ENCODE measurements around the gene TCTA. TPM values are rescaled to one million over a fixed set of nuclear protein-coding genes. Genes with fewer than 3 reads are reported as not detected.
"Not testable (repeated sequence)": the region's sequence is repeated elsewhere in the genome, so short reads cannot be mapped to it uniquely, and the experiment has no call there.

The TCTA gene, protein sequence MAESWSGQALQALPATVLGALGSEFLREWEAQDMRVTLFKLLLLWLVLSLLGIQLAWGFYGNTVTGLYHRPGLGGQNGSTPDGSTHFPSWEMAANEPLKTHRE
- total RNA-seq, result 6.7 TPM

DNA sequence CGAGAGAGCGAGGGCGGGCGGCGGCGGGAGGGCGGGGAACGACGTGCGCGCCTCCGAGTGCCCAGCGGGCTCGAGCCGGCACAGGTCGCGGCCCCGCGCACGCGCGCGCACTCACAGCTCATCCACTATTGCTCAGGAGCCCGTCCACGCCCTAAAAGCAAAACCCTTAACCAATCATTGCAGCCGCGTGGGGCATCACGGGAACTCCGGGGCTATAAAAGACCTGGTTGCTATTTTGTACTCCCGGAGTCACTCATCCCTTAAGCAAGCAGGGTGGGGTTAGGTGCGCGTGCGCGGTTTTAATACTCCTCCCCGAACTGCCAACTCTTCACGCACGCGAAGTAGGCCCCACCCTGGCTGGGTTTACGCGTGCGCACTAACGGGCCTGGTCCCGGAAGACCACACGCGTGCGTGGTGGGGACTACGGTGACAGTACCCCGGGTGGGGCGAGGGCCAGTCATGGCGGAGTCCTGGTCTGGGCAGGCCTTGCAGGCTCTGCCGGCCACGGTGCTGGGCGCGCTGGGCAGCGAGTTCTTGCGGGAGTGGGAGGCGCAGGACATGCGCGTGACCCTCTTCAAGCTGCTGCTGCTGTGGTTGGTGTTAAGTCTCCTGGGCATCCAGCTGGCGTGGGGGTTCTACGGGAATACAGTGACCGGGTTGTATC is at the start of gene TCTA, which contains the start of gene RHOA:
Gene TCTA, plus strand, starts transcription at position 456 of the 664 bp plus-strand sequence. Its CDS starts 4 bp downstream, at position 460.
Gene RHOA, minus strand, starts transcription at position 9 of the 664 bp plus-strand sequence. CDS start 36,387 bp downstream, outside the sequence.
- DNase-seq, result peak; percentile 100

DNA sequence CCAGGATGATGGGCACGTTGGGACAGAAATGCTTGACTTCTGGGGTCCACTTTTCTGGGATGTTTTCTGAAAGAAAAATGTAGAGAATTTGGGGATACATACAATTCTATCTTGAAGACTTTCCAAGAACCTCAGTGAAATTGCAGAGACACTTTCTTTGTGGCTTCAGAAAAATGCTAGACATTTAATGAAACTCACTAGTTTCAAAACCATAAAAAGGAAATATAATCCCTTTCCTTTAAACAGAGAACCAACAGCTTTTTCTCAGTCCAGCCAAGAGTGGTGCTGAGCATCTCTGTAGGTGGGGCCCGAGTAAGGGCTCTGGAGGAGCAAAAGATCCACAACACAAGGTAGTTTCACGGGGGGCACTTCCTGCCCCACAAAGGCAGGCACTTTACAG is 49.7 kb upstream of the TCTA start:
- no peak for DNase-seq

DNA sequence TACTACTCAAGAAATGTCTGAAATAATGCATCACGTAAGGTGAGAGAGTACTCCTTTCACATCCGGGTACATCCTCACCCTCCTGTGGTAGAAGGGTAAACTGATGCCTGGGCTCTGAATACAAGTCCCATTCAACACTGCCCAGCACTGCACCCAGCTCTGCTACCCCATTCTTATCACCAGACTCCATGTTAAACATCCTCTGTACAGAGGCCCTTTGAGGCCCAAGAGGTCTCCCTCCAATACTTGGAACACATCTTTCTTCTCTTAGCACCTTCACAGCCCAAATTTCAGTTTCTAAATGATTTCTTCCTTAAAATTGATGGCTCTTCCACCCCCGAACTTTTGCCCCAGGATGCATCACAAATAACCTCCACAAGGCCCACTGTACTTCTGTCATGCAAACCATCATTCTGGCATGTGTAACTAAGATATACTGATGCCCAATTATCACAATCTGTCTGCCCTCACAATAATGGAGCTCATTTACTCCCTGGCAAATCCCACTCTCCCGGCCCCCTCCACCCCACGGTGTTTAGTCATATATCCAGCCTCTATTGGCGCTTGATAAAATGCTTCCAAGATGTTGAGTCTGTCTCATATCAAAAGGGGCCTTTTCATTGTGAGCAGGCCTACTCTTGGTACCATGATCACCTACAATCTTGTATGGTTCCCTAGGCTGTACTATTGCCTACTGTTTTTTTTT is 41.5 kb upstream of the TCTA start:
- DNase-seq, result no peak

DNA sequence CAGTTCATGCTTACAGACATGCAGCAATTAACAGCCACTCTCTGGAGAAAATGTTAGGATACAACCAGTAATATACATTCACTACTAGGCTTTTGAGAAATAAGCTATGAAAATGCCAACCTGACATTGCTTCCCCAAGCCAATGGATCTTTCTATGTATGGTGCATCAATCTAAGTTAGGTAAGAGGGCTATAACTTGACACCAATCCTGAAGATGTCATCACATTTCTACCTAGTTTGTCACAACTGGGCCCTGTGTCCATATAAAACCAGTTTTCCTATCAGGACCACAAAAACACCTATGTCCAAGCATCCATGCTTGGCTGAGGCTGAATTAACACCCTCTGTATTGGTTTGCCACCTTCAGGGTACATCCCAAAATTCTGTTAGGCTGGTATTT is 40.3 kb upstream of the TCTA start:
- no peak for DNase-seq

DNA sequence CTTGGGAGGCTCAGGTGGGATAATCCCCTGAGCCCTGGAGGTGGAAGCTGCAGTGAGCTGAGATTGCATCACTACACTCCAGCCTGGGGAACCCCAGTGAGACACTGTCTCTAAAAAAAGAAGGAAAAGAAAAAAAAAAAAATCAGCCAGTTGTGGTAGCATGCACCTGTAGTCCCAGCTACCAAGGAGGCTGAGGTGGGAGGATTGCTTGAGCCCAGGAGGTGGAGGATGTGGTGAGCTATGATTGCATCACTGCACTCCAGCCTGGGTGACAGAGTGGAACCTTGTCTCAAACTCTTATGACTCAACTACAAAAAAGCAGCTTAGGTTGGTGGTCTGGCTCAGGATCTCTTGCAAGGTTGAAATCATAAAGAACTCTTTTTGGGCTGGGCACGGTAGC is 34.7 kb upstream of the TCTA start:
- DNase-seq, result no peak

DNA sequence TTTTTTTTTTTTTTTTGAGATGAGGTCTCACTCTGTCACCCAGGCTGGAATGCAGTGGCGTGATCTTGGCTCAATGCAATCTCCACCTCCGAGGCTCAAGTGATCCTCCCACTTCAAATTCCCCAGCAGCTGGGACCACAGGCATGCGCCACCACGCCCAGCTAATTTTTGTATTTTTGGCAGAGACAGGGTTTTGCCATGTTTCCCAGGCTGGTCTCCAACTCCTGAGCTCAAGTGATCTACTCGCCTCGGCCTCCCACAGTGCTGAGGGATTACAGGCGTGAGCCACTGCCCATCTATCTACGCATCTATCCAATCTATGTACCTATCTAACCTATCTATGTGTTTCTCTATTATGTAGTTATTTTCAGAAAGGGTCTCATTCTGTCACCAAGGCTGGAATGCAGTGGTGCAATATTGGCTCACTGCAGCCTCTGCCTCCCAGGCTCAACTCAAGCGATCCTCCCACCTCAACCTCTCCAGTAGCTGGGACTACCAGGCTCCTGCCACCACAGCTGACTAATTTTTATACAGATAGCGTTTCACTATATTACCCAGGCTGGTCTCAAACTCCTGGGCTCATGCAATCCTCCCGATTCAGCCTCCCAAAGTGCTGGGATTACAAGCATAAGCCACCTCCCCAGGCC is 33.9 kb upstream of the TCTA start:
- DNase-seq, result no peak

DNA sequence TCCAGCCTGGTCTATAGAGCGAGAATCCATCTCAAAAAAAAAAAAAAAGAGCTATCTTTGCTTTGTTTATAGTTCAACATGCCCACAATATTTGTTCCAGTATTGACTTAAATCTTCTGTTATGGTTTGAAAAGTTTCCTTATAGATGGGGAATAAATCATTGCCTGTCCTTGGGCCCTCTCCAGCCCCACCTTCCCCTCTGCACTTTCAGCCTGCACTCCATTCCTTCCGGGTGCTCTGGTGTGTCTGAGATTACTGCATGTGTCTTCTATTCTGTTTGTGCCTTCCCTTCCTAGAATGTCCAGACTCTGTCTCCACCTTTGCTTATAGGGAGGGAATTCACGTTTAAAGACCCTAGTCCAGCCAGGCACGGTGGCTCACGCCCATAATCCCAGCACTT is 28.8 kb upstream of the TCTA start:
- DNase-seq, result no peak

DNA sequence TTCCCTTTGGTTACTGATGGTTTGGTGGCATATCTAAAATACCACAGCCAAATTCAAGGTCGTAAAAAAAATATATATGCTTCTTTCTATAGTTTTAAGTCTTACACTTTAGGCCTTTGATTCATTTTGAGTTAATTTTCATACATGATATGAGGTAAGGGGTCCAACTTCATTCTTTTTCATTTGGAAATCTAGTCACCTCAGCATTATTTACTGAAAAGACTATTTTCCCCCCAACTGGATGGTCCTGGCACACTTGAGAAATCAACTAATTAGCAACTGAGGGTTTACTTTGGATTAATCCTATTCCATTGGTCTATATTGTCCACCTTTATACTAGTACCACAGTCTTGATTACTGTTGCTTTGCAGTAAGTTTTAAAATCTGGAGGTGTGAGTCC is 26.6 kb upstream of the TCTA start:
- no peak for DNase-seq

DNA sequence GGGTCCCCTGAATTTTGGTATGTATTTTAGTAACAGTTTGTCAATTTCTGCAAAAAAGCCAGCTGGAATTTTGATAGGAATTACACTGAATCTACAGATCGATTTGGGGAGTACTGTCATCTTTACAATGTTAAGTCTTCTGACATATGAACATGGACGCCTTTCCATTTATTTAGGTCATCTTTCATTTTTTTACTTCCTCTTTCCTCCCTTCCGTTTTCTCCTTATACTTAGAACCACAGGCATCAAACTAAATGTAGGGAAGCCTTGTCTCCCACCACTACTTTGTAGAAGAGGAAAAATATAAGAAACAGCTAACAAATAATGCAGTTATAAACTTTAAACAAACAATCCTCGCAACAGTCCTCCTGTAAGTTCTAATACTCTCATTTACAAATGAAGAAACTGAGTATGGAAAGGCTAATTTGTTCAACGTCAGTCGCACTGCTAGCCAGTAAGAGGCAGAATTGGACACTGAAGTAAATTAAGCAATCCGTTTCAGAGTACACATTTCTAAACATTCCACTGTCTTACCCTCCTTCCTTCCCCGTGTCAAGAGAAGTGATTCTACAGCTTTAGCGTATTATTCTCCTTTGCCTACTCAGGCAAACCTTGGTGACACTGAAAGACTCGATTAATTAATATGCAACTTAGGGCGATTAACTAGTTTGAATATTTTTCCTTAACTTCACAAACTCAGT is 26.0 kb upstream of the TCTA start:
- no peak for DNase-seq

DNA sequence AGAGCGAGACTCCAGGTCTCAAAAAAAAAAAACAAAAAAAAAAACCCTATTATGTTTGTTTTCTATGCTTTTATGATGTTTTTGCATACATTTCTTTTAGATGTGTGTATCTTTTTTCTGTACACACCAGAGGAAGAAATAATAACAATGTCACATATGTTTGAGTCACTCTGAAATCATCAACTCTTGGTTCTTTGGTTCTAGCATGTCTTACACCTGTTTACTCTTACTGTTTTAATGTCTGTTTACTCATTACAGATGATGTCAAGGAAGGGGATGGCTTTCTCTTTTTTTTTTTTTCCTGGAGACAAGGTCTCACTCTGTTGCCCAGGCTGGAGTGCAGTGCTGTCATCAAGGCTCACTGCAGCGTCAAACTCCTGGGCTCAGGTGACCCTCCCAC is 24.5 kb upstream of the TCTA start:
- DNase-seq, result no peak

DNA sequence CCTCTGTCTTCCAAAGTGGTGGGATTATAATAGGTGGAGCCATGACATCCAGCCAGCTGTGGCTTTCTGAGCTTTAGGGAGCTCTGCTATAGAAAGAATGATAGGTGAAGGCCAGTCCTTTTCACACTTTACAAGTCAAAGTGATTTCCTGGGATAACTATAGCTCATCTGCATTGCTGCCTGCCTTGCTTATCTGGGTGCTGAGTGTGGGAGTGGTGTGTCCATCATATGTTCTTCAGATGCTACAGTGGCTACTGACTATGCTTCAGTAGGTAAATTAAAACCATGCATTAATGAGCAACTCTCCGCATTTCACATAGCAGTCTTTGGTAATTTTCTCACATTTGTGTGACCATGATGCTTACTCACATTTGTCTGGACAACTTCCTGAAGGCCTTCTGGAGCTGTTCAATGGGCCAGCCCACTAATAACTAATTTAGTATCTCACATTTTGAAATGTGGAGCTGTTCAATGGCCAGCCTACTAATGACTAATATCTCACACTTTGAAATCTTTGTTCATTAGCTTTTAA is 23.9 kb upstream of the TCTA start:
- no peak for DNase-seq

DNA sequence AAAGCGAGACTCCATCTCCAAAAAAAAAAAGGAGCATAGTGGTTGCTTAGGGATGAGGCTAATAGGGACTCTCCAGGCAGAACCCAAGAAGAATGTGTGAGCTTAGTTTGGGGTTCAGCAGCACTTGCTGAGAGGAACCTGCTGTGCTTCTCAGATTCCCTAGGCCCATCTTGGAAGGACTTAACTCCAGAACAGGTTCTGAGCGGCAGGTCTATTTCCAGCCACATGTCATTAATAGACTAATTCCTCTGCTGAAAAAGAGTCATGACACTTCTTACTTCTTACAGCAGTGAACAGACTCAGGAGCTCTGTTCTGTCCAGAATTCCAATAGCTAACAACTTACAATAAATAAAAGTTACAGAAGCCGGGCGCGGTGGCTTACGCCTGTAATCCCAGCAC is 22.9 kb upstream of the TCTA start:
- no peak for DNase-seq

DNA sequence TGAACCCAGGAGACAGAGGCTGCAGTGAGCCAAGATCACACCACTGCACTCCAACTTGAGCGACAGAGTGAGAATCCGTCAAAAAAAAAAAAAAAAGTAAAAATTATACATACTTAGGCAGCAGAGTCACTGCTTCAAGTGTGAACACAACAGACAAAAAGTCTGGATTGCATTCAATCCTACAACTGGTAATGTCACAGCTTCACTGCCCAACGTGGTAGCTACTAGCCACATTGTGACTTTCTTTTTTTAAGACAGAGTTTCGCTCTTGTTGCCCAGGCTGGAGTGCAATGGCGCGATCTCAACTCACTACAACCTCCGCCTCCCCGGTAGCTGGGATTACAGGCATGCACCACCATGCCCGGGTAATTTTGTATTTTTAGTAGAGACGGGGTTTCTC is 20.9 kb upstream of the TCTA start:
- not testable (repeated sequence) for DNase-seq

DNA sequence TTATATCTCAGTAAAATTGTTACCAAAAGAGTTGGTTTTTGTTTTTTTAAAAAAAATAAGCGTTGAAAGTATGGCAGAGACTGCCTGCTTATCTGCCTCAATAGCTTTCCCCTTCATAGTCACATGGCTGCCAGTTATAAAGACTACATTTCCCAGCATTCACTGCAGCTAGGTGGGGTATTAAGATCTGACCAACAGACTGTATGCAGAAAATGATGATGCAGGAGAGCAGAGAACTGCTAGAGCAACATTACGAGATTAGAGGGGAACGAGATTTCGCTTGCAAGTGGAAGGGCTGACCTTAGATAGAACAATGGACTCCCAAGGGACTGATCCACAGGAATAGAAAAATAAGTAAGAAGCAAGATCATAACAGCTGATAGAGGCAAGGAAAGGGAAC is 14.8 kb upstream of the TCTA start:
- peak; percentile 35 for DNase-seq

DNA sequence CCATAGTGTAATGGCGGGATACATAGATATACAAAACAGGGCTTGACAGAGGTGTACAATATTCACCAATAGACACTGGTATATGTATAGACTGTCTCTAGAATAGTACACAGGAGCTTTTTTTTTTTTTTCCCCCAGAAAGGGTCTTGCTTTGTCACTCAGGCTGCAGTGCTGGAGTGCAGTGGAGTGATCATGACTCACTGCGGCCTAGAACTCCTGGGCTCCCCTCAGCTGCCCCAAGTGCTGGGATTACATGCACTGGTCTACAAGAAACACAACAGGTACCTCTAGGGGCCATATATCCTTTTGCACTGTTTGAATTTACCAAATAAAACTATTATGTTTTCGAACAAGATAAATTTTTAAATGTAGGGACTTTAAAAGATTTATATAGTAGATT is 12.8 kb upstream of the TCTA start:
- no peak for DNase-seq

DNA sequence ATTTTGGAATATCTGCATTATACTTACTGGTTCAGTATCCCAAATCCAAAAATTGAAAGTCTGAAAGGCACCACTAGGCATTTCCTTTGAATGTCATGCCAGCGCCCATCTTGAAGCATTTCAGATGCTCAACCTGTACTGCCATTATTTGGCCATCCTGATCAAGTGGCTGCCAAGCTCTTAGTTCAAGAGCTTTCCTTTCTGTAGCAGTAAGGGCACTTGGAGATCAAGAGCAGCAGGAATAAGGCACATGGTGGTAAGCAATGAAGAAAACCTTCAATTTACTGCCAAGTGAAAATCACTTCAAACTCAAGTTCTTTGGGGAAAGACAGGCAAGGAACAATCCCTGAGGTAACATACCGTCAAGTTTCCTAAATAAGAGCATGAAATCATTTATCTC is 10.5 kb upstream of the TCTA start:
- DNase-seq, result no peak

DNA sequence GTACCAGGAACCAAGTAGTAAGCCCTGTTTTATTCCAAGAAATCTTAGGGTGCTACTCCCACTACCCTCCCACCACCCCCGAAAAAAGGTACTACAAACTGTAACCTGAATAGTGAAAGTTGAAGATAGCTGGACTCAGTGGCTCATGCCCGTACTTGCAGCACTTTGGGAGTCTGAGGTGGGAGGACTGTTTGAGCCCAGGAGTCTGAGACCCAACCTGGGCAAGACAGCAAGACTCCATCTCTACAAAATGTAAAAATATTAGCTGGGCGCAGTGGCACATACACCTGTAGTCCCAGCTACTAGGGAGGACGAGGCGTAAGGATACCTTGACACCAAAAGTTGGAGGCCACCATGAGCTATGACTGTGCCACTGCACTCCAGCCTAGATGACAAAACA is 8.3 kb upstream of the TCTA start:
- DNase-seq, result no peak

DNA sequence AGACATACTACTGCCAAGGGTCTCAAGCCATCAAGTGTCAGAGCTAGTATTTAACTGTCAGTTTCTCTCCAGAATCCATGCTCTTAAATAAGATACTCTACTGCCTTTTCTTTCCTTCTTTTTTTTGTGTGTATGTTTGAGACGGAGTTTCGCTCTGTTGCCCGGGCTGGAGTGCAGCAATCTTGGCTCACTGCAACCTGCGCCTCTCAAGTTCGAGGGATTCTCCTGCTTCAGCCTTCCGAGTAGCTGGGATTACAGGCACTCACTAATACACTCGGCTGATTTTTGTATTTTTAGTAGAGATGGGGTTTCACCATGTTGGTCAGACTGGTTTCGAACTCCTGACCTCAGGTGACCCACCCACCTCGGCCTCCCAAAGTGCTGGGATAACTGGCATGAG is 6.7 kb upstream of the TCTA start:
- DNase-seq, result not testable (repeated sequence)

DNA sequence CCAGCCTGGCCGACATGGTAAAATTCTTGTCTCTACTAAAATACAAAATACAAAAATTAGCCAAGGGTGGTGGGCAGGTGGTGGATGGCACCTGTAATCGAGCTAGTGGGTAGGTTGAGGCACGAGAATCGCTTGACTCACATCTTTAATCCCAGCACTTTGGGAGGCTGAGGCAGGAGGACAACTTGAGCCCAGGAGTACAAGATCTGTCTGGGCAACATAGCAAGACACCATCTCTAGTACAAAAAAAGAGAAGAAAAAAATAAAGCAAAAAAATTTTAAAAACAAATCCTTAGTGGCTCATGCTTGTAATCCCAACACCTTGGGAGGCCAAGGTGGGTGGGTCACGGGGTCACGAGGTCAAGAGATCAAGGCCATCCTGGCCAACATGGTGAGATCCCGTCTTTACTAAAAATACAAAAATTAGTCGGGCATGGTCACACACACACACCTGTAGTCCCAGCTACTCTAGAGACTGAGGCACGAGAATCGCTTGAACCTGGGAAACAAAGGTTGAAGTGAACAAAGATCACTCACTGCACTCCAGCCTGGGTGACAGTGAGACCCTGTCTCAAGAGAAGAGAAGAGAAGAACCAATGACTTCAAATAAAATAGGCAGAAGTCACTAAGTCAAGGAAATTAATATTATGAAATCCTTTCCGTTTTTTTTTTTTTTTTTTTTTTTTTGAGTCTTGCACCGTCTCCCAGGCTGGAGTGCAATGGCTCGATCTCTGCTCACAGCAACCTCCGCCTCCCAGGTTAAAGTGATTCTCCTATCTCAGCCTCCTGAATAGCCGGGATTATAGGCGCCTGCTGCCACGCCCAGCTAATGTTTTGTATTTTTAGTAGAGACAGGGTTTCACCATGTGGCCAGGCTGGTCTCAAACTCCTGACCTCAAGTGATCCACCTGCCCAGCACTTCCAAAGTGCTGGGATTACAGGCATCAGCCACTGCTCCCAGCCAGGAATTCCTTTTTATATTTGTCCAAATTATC is 5.4 kb upstream of the TCTA start:
- no peak for DNase-seq

DNA sequence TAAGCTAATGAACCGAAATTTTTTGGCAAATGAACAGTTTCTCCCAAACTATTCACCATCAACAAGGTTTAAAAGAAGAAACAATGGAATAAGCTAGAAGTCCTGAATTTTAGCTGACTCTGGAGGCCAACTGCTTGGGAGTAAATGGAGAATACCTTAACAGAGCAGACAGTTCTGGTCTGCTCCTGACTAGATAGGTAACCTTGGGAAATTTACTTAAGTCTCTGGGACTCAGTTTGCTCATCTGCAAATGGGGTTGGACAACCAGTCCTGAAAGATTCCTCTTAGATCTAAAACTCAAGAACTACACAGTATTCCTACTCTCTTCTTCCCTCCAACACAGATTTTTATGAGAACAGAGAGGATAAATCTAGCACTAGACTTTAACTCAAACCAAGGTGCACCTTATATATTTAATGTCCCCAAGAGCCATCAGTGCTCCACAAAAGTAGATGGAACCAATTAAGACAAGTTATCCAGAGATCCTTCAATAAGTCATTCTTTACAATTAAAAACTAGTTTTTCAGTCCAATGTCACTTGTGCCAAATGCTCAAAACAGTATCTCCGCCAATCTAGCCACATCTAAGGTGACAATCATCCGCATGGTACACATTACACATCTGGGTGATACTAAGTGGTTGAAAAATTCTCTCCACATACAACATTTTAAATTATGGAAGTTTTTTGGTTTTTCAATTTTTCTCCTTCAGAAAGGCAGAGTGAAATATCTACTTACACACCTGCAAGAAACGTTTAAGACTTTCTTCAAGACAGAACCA is 2.0 kb upstream of the TCTA start:
- DNase-seq, result no peak

Data from skin of body (tissue), 2 donors.